HCT116 (cell line): ENCODE measurements around the gene MIR17HG.

Experiments
- POLR2A ChIP-seq: IDR thresholded peaks from 2 replicates; pipeline ENCODE4 v1.7.0; 2011; ENCODE audit warnings: borderline replicate concordance; ENCODE audit not compliant: insufficient read depth, insufficient read length; ENCODE audit errors: extremely low read depth
- POLR2AphosphoS5 ChIP-seq: IDR thresholded peaks from 2 replicates; pipeline ENCODE4 v1.6.1; 2011; ENCODE audit warnings: mild to moderate bottlenecking, low read depth, low read length, moderate library complexity
- TCF7L2 ChIP-seq: IDR thresholded peaks from 2 replicates; pipeline ENCODE4 v1.7.0; 2011; ENCODE audit warnings: borderline replicate concordance, inconsistent platforms; ENCODE audit not compliant: insufficient read depth, insufficient read length; ENCODE audit errors: extremely low read depth
- TF ChIP-seq, protein P1 (sequence below), 3 experiments: fragments of 200-600 bp in 1 of 3; sonication (generic) in 1 of 3; IDR thresholded peaks in 2 of 3; conservative IDR thresholded peaks in 1 of 3; 2 replicates each; pipeline ENCODE4 v1.5.1; 2012 to 2017; ENCODE audit warnings: low read depth in 2 of 3, low read length in 2 of 3, antibody characterized with exemption in 1 of 3, borderline replicate concordance in 1 of 3, control low read depth in 1 of 3, mild to moderate bottlenecking in 1 of 3, mixed read lengths in 1 of 3, mixed run types in 1 of 3, moderate library complexity in 1 of 3; ENCODE audit not compliant: insufficient read depth in 1 of 3
- TF ChIP-seq, protein P2 (sequence below): IDR thresholded peaks from 2 replicates; pipeline ENCODE4 v1.6.1; 2012

DNA sequence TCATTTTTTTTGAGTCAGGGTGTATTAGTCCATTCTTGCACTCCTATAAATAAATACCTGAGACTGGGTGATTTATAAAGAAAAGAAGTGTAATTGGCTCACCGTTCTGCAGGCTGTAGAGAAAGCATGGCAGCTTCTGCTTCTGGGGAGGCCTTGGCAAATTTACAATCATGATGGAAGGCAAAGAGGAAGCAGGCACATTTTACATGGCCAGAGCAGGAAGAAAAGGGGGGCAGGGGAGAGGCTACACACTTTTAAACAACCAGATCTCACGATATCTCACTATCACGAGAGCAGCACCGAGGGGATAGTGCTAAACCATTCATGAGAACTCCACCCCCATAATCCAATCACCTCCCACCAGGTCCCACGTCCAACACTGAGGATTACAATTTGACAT, 44.5 kb upstream of the MIR17HG start:
- no peak for TF ChIP-seq TCF7L2
- TF ChIP-seq, protein P1, sequence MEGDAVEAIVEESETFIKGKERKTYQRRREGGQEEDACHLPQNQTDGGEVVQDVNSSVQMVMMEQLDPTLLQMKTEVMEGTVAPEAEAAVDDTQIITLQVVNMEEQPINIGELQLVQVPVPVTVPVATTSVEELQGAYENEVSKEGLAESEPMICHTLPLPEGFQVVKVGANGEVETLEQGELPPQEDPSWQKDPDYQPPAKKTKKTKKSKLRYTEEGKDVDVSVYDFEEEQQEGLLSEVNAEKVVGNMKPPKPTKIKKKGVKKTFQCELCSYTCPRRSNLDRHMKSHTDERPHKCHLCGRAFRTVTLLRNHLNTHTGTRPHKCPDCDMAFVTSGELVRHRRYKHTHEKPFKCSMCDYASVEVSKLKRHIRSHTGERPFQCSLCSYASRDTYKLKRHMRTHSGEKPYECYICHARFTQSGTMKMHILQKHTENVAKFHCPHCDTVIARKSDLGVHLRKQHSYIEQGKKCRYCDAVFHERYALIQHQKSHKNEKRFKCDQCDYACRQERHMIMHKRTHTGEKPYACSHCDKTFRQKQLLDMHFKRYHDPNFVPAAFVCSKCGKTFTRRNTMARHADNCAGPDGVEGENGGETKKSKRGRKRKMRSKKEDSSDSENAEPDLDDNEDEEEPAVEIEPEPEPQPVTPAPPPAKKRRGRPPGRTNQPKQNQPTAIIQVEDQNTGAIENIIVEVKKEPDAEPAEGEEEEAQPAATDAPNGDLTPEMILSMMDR (IDR thresholded peaks at IDR 0.05 in 2 of 3, conservative IDR thresholded peaks at IDR 0.05 in 1 of 3; ENCODE audit: borderline replicate concordance in 1 of 3, insufficient read depth in 1 of 3, low read depth in 2 of 3, low read length in 2 of 3), result no peak
- TF ChIP-seq POLR2A, result no peak
- no peak for TF ChIP-seq POLR2AphosphoS5
- TF ChIP-seq, protein P2, sequence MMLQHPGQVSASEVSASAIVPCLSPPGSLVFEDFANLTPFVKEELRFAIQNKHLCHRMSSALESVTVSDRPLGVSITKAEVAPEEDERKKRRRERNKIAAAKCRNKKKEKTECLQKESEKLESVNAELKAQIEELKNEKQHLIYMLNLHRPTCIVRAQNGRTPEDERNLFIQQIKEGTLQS, result no peak
